GM21576 (cell line): Measurements from ENCODE around the gene SCG5.

Experiments
- ATAC-seq: cut with Tn5 transposase; IDR thresholded peaks from one replicate; pipeline ENCODE4 v1.9.1; 2021; ENCODE audit warnings: mild to moderate bottlenecking, moderate library complexity; ENCODE audit not compliant: unreplicated experiment

SCG5 gene

DNA sequence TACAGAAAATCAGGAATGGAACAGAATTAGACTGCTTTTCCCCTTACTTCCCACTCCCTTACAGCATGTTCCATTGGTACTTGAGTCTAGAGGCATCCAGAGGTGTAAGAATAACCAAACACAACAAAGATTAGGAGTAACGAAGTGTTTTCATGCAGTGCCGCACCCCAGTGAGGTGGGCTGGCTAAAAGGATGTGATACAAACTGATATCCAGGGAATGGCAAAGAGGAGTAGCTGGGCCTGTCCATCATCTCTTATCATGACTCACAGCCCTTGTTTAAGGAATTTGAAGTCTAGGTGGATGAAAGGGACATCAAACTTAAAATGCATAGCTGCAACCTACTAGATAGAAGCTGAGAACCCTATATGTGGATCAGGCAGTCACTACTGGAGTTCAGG, 16.4 kb downstream of the SCG5 start:
- no peak for ATAC-seq

DNA sequence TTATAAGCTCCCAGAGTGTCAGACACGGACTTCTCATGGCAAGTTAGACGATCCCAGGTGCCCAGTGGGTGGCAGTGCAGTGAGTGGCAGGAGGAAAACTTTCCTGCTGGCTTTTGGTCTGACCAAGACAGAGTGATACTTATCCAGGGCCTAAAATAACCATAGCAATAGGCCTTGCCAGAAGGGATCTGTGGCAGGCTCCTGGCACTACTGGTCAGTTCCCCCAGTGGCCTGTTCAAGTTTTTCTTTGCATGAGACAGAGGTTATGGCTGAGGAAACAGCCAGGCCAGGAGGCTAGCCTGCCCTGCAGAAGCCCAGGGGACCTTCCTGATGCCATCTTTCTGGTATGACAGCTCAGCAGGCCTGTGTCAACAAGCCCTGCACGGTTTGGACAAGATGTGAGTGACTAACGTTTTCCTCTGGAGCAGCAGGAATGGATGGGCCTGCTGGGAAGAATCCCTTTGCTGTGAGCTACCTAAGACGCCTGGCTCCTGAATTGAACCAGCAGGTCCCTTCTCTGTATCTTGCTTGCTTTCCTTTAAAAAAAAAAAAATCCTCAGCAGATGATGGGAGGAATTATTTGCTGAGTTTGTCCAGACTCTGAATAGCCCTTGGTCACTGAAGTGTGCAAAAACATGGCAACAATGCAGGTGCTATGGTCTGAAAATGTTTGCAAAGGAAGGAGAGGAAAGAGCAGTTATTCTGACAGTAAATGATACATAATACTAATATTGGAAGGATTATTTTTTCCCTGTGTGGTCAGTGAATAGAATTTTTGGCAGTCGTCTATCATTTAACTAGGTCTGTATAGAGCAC, 18.0 kb downstream of the SCG5 start:
- no peak for ATAC-seq

DNA sequence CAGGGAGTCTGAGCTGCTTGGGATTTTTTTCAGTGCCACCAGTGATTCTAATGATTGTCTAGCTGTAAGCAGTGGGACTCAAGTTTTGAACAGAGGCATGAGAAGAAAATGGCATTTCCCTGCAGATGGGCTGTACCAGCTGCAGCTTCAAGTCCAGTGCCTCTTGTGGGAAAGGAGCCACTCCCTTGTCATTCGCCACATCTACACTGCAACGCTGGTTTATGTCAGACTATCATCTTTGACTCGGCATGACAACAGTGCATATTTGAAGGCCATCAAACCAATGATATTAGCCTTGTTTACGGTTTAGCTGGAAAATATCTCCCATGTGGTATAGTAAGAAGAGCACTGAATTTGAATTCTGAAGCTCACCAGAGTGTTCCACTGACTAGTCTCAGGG, 22.2 kb downstream of the SCG5 start:
- no peak for ATAC-seq

DNA sequence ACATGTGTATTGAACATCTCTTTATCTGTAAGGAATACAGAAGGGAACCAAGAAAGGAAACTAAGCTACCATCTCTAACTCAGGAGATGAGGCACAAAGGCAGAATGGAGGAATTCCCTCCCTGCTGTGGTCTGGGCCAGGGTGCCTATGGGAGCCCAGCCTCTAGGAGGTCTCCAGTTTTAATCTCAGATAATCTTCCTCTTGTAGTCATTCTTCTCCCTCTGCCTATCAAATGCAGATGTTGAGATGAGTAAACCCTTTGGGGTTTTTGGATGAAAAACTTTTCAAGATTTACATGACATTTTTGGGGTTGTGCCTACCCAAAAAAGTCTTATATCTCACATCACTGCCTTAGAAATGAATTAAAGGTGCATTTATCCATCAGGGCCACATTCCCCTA, 23.3 kb downstream of the SCG5 start:
- no peak for ATAC-seq

DNA sequence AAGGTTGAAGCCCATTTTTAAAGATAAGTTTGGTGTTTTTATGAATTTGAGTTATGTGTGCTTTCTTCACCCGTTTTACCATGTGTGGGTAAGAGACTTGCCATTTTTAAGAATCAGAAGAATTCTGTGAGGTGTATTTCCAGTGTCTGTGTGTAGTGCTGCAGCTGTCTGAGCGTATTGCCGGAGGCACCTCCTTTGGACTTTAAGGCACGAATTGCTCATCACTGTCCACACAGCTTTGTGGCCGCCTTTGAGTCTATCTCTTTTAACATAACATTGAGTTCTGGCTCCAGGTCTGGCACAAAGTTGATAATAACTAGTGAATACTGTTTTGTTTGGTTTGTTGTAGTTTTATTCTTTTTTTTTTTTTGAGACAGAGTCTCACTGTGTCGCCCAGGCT, 25.8 kb downstream of the SCG5 start:
- no peak for ATAC-seq

DNA sequence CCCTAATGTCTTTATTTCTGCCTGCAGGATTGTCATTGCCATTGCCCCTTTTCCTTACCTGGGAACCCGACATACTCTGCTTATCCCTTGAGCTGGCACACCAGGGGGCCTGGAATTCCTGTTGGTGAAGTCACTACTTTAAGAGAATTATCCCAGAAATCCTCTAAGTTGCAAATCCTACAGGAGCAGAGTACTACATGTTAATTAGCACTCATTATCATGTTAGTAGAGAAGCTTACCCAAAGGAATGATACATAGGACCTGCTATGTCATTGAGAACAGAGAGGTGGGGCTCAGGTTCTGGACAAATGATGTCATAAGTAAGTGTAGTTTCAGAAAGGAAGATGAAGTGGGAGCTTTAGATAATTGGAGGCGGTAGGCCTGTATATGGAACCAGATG, 27.4 kb downstream of the SCG5 start:
- ATAC-seq, result no peak

DNA sequence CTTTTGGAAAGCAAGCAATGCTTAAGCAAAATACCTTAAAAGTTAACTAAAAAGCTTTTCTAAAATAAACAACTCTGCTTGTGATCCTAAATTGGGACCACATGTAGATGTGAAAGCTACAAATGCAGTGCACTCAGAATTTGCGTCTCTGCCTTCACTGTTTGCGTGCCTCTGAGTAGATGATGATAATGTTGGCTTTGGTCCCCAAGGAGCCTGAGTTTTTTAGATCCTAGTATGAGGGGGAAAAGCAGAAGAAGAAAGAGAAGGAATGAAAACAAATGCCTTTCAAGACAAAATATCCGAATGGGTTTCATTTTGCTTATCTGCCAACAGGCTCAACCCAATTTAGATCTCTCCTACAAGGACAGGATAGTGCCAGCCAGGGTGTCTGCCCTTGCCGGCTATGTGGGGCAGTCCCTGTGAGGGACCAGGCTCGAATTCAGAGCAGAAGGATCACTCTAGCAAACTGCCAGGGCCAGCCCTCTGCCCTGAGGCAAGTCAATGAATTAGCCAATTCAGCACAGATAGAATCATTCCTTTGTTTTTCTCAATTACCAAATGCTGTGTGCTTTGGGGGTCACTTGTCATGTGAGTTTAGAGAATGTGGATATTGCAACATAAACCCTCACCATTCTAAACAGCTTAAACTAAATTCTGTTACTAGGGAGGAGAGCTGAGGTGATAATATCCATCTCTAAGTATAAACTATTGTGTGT, 28.5 kb downstream of the SCG5 start:
- ATAC-seq, result no peak

DNA sequence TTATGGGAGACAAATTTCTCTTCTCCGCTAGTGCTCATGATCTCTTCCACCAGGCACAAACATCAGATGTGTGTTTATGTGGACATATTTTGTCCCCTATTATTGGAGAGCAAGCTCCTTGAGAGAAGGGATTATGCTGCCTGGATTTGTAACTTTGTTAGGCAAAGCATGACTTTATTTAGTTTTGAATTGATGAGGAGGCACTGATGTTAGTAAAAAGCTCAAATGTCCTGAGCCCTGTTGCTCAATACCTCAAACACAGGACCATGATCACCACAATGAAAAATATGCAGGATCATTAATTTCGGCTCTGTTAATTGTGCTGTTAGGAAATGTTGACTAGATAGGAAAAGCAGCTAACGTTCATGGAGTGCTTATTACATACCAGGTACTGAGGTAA, 29.1 kb downstream of the SCG5 start:
- ATAC-seq, result no peak

DNA sequence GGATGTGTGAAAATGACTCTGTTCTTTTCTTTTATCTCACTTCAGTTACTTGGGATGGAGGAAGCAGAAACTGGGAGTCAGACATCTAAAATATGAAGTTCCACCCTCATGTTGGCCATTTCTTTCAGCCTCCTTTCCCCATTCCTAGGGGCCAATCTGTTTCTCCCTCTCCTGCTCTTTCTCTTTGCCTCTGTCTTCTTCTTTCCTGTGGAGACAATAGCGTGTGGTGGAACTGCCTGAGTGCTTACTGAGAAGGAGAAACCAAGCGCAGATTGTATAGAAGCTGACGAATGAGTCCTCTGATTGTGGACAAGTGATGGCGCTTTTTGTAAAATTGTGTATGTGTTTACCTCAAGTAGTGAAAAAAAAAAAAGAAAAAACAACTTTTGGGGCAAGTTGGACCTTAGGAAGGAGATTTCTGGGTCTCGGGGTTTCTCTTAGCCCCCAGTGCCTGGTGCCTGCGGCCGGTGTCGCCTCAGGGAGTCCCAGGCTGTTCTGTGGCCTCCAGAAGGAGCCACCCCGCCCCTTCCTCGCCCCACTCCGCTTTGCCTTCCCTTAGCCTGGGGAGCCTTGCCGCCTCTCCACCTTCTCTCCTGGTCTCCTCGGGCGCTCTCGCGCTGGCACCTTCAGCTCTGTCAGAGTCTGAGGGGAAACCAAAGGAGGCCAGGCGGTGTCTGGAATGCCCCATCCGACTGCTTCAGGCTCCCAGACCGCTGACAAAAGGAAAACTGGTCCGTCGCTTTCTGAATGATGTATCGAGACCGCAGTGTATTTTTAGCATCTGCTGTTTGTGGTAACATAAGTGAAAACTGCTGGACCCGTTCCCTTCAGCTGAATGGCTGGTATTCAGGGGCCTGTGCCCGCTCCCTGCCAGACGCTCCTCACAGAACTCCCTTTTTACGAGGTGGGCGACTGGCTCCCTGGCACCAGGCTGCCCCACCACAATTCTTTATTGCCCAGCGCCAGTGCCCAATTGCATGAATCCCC, 30.1 kb downstream of the SCG5 start:
- no peak for ATAC-seq

DNA sequence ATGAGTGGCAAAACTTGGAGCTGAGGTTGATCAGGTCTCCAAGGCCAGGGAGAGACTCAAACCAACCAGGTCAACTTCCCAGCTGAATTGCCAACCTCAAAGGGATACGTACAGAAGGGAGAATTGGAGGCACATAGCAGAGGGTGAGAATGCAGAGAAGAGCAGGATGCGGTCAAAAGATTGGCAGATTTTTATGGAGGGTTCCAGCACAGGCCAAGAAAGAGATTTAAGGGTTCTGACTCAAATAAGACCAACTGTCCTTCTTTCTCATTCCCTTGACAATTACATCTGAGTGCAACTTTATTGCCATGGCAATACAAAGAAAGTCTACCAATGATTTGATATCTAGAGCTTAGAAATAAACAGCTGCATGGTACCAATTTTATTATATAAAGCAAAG, 33.2 kb downstream of the SCG5 start:
- no peak for ATAC-seq

DNA sequence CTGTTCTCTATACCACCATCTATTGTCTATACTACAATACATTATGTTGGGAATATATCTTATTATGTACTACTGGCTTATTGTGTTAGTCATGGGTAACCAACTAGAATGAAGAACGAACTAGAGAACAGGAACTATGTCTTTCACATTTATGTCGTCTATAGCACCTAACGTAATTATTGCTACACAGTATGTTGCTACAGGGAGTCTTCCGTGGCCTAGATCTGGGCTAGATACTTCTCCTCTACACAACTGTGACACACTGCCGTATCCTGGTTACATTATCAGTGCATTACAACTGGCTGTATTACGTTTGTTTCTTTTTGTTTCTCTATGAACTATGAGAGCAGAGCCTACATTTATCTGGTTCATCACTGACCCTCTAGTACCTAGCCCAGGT, 34.0 kb downstream of the SCG5 start:
- ATAC-seq, result no peak

DNA sequence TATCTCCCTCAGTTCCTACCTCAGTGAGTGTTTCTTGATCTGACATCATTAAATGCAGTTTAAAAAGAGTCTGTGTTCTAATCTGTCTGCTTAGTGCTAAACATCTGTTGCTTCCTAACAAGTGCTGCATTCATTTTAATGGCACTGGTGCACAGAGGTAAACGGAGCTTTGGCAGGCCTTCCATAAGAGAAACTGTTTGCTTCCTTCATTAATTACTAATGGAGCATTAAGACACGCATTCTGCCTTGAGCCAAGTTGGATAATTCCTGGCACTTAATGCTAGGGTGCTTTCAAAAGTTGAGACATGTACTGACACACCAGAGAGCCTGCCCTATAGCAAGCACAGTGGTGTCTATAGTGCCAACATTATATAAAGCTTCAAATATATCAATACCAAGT, 34.7 kb downstream of the SCG5 start:
- ATAC-seq, result no peak

DNA sequence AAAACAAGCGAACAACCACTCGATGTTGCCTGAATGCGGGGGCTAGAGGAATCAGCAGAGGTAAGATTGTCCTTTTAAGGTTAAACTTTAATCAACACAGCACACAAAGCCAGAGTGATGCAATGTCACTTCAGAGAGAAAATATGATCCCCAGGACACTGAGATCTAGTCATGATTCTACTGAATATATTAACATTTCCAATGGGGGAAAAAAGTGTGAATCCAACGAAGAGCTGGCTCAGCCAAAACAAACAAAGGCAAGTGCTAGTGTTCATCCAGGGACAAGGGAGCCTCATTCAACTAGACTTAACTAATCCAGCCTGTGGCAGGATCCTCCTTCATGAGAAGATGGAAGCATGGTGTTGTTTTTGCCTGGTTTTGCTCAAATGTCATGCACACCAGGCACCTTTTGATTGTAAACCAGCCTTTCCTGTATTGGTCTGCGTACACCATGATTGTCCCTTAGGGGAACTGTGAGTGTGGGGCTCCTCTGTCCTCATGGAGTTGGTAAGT, 35.8 kb downstream of the SCG5 start:
- ATAC-seq, result no peak

DNA sequence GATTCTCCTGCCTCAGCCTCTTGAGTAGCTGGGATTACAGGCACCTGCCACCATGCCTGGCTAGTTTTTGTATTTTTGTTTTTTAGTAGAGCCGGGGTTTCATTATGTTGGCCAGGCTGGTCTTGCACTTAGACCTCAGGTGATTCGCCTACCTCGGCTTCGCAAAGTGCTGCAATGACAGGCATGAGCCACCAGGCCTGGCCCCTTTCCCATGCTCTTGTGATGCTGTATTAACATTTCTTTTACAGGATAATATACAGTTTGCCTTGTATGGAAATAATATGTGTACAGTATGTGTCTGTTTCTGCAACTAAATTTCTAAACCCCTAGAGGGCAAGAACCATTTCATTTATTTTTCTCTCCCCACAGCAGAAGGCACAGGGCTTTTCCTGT, 37.8 kb downstream of the SCG5 start:
- no peak for ATAC-seq

DNA sequence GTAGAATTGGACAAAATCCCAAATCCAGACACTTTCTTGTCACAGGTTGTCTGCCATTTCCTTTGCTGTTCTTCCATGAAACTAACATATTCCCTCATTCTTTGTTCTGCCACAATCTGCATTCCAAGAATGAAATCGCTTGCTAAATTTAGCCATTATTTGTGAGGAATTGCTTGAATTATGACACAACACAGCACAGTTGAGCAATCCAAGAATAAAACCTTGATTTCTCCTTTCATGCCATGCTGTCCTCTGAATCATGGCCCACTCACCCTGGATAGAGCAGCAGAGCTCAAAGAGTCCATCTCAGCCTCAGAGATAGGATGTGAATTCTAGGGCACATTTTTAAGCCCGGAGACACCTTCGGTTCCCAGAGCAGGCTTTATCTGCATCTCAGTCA, 41.1 kb downstream of the SCG5 start:
- ATAC-seq, result no peak

DNA sequence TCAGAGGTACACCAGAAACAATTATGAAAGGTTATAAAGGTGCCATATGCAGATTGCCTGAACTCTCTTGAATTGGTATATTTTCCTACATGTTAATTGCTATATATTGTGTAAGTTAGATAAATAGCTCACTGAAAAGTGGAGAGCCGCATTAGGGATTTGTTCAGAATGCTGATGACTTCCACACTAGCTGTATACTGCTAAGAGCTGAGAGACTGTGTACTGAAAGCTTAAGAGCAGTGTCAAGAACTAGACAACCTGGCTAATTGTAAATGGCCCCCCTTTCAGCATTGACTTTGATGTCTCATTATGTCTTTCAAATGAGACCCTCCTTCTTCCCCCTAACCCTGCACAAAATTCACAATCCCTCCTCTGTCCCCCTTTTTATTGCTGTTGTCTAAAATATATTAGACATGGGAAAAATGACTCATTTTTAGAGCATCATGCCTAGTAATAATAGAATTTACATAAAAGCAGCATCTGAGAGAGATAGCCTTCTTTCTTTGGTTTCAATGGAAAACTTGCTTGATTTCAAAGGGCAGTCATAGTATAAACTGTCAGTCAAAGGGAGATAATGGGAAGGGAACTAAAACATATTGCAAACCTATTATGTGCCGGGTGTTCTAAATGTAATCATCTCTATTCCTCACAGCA, 41.6 kb downstream of the SCG5 start:
- no peak for ATAC-seq

DNA sequence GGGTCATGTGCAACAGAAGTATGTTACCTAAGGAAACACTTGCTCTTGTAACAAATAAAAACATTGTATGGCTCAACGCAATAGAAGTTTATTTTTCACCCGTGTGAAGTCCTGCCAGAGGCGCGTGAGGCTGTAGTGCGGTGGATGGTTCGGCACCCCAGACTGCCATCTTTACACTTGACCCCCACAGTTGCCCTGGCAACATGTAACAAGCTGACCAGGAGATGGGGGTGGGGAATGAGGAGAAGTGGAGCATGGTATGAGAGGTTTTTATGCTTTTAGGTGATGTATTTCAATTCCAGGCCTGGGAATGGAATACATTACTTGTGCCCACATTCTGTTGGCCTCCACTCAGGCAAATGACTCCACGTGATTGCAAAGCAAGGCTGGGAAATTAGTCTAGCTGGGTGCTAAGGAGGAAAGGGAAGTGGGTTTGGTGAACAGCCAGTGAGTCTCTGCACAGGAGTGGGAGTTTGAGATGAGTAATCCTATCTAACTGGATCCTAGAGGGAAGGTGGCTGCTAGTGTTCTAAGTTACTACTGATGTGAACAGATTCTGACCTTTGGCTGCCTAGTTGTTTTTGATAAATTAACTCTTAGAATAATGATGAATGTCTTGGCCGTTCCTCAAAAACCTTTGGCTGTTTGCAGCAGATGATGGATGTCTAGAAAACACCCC, 42.5 kb downstream of the SCG5 start:
- ATAC-seq, result no peak

DNA sequence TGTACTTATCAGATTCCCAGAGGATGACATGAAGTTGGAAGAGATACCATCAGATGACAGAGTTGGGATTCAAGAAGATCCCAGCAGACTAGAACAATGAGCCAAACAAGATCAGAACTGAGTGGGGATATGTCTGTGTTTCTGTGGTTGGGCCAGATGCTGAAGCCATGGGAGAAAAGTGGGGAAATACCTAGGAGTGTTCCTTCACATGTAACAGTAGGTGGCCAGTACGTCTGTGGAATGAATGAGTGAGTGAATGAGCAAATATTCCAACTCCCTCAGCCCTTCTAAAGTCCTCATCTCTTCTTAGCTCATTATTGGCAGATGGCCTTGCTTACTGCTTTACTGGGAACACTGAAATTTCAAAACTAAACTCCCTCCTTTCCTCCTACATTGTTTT, 44.1 kb downstream of the SCG5 start:
- no peak for ATAC-seq

DNA sequence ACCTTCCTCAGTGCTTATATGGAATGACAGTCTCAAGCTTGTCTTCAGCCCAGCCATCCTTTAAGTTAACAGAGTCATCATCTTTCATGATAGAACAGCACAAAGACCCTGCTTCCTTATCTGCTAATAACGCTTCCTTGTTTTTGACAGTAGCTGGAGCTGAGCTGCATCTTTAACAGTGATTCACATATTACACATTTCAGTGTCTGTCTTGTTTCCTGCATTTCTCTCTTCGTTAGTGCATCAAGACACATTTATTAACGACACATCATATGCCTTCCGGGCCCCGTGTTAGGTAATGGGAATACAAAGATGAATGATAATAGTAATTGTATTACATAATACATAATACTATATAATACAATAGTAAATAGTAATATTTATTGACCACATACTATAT, 46.0 kb downstream of the SCG5 start:
- no peak for ATAC-seq

DNA sequence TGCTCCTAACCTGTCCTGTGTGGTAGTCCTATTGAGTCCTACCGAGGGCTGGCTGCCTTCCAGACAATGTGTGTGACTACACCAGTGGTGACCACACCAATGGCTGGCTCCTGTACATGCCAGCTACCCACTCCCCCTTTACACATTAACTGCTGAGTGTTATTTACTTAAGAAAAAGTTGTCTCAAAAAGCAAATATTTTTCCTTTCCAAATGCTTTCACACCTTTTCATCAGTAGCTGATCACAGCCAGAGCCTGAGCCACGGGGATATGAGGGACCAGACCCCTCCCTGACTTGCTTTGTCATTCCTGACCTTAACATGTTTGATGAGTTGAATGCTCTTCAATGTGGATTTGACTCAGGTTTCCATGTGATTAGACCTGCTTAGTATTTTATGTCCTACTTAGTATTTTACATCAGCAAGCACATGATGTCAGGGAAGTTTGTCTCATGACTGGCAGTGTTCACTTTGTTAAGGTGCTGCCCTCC, 46.7 kb downstream of the SCG5 start:
- no peak for ATAC-seq
